ENCODE data around the gene MADD.

- no peak for TF ChIP-seq CTCF (IDR thresholded peaks at IDR 0.05)
- no peak for TF ChIP-seq EZH2 (IDR thresholded peaks at IDR 0.05; ENCODE audit: borderline replicate concordance, insufficient read depth, low read depth, low read length, poor library complexity, severe bottlenecking)
Measured at GRCh38 chr11:47378836-47379170, 108.9 kb downstream of the MADD start.

Data from B cell (primary cell).